Measurements from ENCODE around the gene IPP. TPM values are rescaled to one million over a fixed set of nuclear protein-coding genes. Genes with fewer than 3 reads are reported as not detected.
"Not testable (repeated sequence)": the region's sequence is repeated elsewhere in the genome, so short reads cannot be mapped to it uniquely, and the experiment has no call there.

Gene IPP
- total RNA-seq, 1 donor from 2014 or later, result 13.8 TPM

DNA sequence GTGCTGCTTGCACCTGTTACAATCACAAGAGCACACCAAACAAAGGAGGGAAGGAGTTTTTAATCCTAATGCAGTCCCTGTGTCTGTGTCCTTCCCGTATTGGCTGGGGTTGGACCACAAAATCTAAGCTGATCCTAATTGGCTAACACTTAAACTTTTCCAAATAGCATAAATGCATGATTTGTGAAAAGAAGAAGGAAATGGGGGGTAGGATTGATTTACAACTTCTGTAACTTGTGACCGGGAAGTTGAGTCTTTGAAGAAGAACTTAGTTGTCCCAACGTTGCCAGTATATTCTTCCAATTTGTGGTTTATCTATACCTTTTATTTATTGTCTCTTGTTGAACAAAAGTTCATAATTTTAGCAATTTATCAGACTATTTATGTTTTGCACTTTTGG is 11.8 kb upstream of the IPP start:
- no peaks in the 10 kb centered on the region for H3K9me3 Mint-ChIP-seq
- intact Hi-C loops (cut with micrococcal nuclease), result no loop called here
- H3K4me3 Mint-ChIP-seq, result no peak overlapping the region
- H3K27me3 Mint-ChIP-seq, result peaks cover 24% of the 10 kb centered on the region
- no peaks in the 10 kb centered on the region for H3K36me3 Mint-ChIP-seq (ENCODE audit: low read depth)
- H3K27ac Mint-ChIP-seq, result no peak overlapping the region
- DNase-seq, result no peak
- no peaks in the 10 kb centered on the region for H3K4me1 Mint-ChIP-seq

GRCh38 chr1:45755697-45756096 is 5.2 kb upstream of the IPP start:
- Mint-ChIP-seq H3K9me3 (peaks cover 14% of the 10 kb centered on the region), H3K4me3 (no peak overlapping the region), H3K27ac (no peak overlapping the region), H3K36me3 (ENCODE audit: low read depth) (peaks cover 5% of the 10 kb centered on the region), H3K4me1 (peaks cover 3% of the 10 kb centered on the region), H3K27me3 (peaks cover 14% of the 10 kb centered on the region)
- intact Hi-C loops (cut with micrococcal nuclease), result no loop called here
- no peak for DNase-seq

- Mint-ChIP-seq H3K4me3 (no peak overlapping the region), H3K9me3 (peaks cover 14% of the 10 kb centered on the region), H3K27ac (no peak overlapping the region), H3K36me3 (ENCODE audit: low read depth) (peaks cover 8% of the 10 kb centered on the region), H3K27me3 (peaks cover 3% of the 10 kb centered on the region), H3K4me1 (peaks cover 12% of the 10 kb centered on the region)
- no peak for DNase-seq
- intact Hi-C loops (cut with micrococcal nuclease), result loop anchor here (5.0 kb wide), 1 partner anchor 444 kb away; the partner anchor contains the start of gene POMGNT1
Observed at GRCh38 chr1:45753248-45754037, 3.0 kb upstream of the IPP start.

- DNase-seq, result no peak
- peaks cover 8% of the 10 kb centered on the region for H3K36me3 Mint-ChIP-seq (ENCODE audit: low read depth)
- intact Hi-C loops (cut with micrococcal nuclease), result loop anchor here (5.0 kb wide), 1 partner anchor 445 kb away; the partner anchor contains the start of gene POMGNT1
- H3K4me1 Mint-ChIP-seq, result peaks cover 12% of the 10 kb centered on the region
- no peak overlapping the region for H3K27ac Mint-ChIP-seq
- no peaks in the 10 kb centered on the region for H3K27me3 Mint-ChIP-seq
- H3K9me3 Mint-ChIP-seq, result peaks cover 14% of the 10 kb centered on the region
- H3K4me3 Mint-ChIP-seq, result no peak overlapping the region
Observed at GRCh38 chr1:45752441-45753052, 2.1 kb upstream of the IPP start.

GRCh38 chr1:45752014-45752413 is 1.6 kb upstream of the IPP start:
- H3K27me3 Mint-ChIP-seq, result no peaks in the 10 kb centered on the region
- peaks cover 8% of the 10 kb centered on the region for H3K36me3 Mint-ChIP-seq (ENCODE audit: low read depth)
- H3K4me1 Mint-ChIP-seq, result peaks cover 12% of the 10 kb centered on the region
- H3K27ac Mint-ChIP-seq, result peak overlapping the region; percentile 51
- H3K9me3 Mint-ChIP-seq, result peaks cover 14% of the 10 kb centered on the region
- intact Hi-C loops (cut with micrococcal nuclease), result loop anchor here (5.0 kb wide), 1 partner anchor 445 kb away; the partner anchor contains the start of gene POMGNT1
- peak overlapping the region; percentile 72 for H3K4me3 Mint-ChIP-seq
- no peak for DNase-seq

DNA sequence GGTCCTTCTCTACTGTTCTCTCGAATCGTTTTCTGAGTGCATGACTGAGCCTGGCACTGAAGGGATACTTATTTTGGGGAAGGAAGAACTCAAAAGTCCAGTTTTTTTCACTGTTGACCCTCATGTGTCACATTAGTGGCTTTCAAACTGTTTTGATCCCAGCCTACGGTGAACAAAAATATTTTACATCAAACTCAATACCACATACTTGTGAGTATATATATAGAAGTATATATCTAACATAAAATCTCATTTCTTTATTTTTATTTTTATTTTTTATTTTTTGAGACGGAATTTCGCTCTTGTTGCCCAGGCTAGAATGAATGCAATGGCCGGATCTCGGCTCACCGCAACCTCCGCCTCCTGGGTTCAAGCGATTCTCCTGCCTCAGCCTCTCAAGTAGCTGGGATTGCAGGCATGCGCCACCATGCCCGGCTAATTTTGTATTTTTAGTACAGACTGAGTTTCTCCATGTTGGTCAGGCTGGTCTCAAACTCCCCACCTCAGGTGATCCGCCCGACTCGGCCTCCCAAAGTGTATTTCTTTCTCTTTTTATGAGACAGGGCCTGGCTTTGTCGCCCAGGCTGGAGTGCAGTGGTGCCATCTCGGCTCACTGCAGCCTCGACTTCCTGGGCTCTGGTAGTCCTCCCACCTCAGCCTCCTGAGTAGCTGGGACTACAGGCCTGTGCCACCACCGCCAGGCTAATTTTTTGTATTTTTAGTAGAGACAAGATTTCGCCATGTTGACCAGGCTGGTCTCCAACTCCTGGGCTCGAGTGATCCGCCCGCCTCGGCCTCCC is 786 bp upstream of the IPP start:
- Mint-ChIP-seq H3K4me3 (peak overlapping the region; percentile 100), H3K9me3 (peaks cover 14% of the 10 kb centered on the region), H3K27ac (peak overlapping the region; percentile 97), H3K4me1 (peaks cover 13% of the 10 kb centered on the region)
- intact Hi-C loops (cut with micrococcal nuclease), result loop anchor here (2.0 to 5.0 kb wide), 3 partner anchors 52 to 446 kb away; partner anchors contain the start of genes MAST2 and POMGNT1
- not testable (repeated sequence) for DNase-seq; H3K27me3 Mint-ChIP-seq; H3K36me3 Mint-ChIP-seq (ENCODE audit: low read depth)

DNA sequence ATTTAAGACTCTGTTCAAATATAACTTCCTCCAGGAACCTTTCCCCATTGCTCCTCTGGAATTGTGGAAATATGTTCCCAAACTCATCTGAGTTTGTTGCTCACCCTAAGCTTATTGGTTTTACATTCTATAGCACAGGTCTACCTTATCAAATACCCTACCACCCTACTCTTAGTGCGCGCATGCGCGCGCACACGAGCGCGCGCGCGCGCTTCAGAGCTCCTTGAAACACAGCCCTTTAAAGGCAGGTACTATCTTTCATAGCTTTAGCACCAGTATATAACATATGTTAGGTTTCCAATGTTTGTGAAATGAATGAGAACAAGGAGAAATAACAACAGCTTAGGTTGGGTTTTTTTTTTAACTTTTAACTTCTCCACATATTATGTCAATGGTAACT is 3.5 kb downstream of the IPP start:
- DNase-seq, result no peak
- Mint-ChIP-seq H3K27ac (no peak overlapping the region), H3K4me1 (peaks cover 17% of the 10 kb centered on the region)

GRCh38 chr1:45739641-45740156 is 10.8 kb downstream of the IPP start:
- H3K4me3 Mint-ChIP-seq; H3K27me3 Mint-ChIP-seq; H3K4me1 Mint-ChIP-seq; H3K27ac Mint-ChIP-seq; DNase-seq; H3K9me3 Mint-ChIP-seq; intact Hi-C loops (cut with micrococcal nuclease): not testable (repeated sequence)
- H3K36me3 Mint-ChIP-seq (ENCODE audit: low read depth), result peaks cover 15% of the 10 kb centered on the region

More for the DNA sequence above, 3.5 kb downstream of the IPP start:
- H3K36me3 Mint-ChIP-seq (ENCODE audit: low read depth), result peaks cover 16% of the 10 kb centered on the region
- intact Hi-C loops (cut with micrococcal nuclease), result no loop called here
- no peaks in the 10 kb centered on the region for H3K9me3 Mint-ChIP-seq
- no peak overlapping the region for H3K4me3 Mint-ChIP-seq
- H3K27me3 Mint-ChIP-seq, result no peaks in the 10 kb centered on the region

- Mint-ChIP-seq H3K36me3 (ENCODE audit: low read depth) (peaks cover 13% of the 10 kb centered on the region), H3K4me3 (no peak overlapping the region), H3K27me3 (no peaks in the 10 kb centered on the region)
Observed at GRCh38 chr1:45739137-45739536, 11.3 kb downstream of the IPP start.

DNA sequence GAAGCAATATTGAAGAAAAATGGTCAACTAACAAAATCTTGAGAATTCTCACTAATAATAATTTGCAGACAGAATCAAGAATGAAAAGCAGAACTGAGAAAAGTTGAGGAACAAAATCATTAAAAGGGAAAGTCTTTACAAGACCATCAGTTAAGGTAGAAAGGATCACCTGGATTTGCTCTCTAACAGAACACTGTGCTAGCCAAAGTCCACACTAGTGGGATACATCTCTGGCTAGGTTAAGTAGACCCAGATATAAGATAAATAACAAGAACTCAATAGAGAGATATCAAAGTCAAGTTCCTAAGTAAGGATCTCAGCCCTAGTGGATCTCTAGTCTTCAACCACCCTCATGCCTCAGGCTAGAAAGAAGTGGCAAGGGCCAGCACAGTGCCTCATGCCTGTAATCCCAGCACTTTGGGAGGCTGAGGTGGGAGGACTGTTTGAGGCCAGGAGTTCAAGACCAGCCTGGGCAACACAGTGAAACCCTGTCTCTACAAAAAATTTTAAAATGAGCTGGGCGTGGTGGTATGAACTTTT is 19.6 kb downstream of the IPP start:
- Mint-ChIP-seq H3K4me1 (peaks cover 3% of the 10 kb centered on the region), H3K27ac (no peak overlapping the region), H3K36me3 (ENCODE audit: low read depth) (peaks cover 2% of the 10 kb centered on the region), H3K4me3 (no peak overlapping the region), H3K9me3 (no peaks in the 10 kb centered on the region), H3K27me3 (no peaks in the 10 kb centered on the region)
- DNase-seq, result no peak
- intact Hi-C loops (cut with micrococcal nuclease), result no loop called here

More at GRCh38 chr1:45739137-45739536, 11.3 kb downstream of the IPP start:
- H3K27ac Mint-ChIP-seq, result no peak overlapping the region
- H3K4me1 Mint-ChIP-seq, result peaks cover 4% of the 10 kb centered on the region
- intact Hi-C loops (cut with micrococcal nuclease), result no loop called here
- DNase-seq, result no peak
- H3K9me3 Mint-ChIP-seq, result no peaks in the 10 kb centered on the region

GRCh38 chr1:45730075-45730779 is 20.2 kb downstream of the IPP start:
- intact Hi-C loops (cut with micrococcal nuclease), result no loop called here
- Mint-ChIP-seq H3K27ac (no peak overlapping the region), H3K27me3 (no peaks in the 10 kb centered on the region), H3K36me3 (ENCODE audit: low read depth) (peaks cover 2% of the 10 kb centered on the region), H3K4me1 (peaks cover 3% of the 10 kb centered on the region), H3K9me3 (no peaks in the 10 kb centered on the region), H3K4me3 (no peak overlapping the region)
- no peak for DNase-seq

GRCh38 chr1:45726007-45726406 is 24.4 kb downstream of the IPP start:
- H3K4me1 Mint-ChIP-seq; DNase-seq; H3K9me3 Mint-ChIP-seq; H3K4me3 Mint-ChIP-seq; H3K27me3 Mint-ChIP-seq; intact Hi-C loops (cut with micrococcal nuclease); H3K36me3 Mint-ChIP-seq (ENCODE audit: low read depth); H3K27ac Mint-ChIP-seq: not testable (repeated sequence)

Data from activated CD4-positive, alpha-beta T cell treated with anti-CD3 and anti-CD28 coated beads, Interleukin-2, amount 10 ng/mL, durations not matched to agents 24 days and 14 days (primary cell).